ENCODE results near the gene SECISBP2L.

GRCh38 chr15:48964898-48965297, 81.3 kb downstream of the SECISBP2L start:
- TF ChIP-seq CTCF (IDR thresholded peaks at IDR 0.05 in 2 of 3, conservative IDR thresholded peaks at IDR 0.05 in 1 of 3; ENCODE audit: insufficient read depth in 2 of 3, low read depth in 1 of 3, low read length in 3 of 3) (no peak), RB1 (IDR thresholded peaks at IDR 0.05; ENCODE audit: low read depth) (no peak)
